Fibroblast of the aortic adventitia (primary cell): ENCODE results near the gene DCHS1. TPM values are rescaled to one million over a fixed set of nuclear protein-coding genes. Genes with fewer than 3 reads are reported as not detected.

Experiments
- DNase-seq: peaks from one replicate; pipeline ENCODE4 v3.0.0-alpha.2; 2010; ENCODE audit warnings: low read depth
- H3K4me3 ChIP-seq: 2 replicates; pipeline ENCODE4 v1.5.1; 2011; ENCODE audit warnings: low read depth, mild to moderate bottlenecking, control low read depth, low read length, moderate library complexity
- CTCF ChIP-seq: IDR thresholded peaks from 2 replicates; pipeline ENCODE4 v1.5.1; 2011; ENCODE audit warnings: mild to moderate bottlenecking, low read length, control low read depth, inconsistent platforms; ENCODE audit not compliant: insufficient read depth
- total RNA-seq: library from RNA; depleted of rRNA; stranded (reverse); fragments of >200 nt; gene quantifications from 2 replicates; pipeline ENCODE4 v1.2.3, GENCODE V29; 2012; ENCODE audit warnings: low replicate concordance

Gene DCHS1
- total RNA-seq, 1 donor, result 19.0 TPM

- H3K4me3 ChIP-seq, result no peak overlapping the region
- no peak for TF ChIP-seq CTCF
- no peak for DNase-seq
Measured at GRCh38 chr11:6671991-6672390, 16.4 kb upstream of the DCHS1 start.

- no peak for DNase-seq
- TF ChIP-seq CTCF, result no peak
Measured at GRCh38 chr11:6670202-6670830, 14.7 kb upstream of the DCHS1 start.

DNA sequence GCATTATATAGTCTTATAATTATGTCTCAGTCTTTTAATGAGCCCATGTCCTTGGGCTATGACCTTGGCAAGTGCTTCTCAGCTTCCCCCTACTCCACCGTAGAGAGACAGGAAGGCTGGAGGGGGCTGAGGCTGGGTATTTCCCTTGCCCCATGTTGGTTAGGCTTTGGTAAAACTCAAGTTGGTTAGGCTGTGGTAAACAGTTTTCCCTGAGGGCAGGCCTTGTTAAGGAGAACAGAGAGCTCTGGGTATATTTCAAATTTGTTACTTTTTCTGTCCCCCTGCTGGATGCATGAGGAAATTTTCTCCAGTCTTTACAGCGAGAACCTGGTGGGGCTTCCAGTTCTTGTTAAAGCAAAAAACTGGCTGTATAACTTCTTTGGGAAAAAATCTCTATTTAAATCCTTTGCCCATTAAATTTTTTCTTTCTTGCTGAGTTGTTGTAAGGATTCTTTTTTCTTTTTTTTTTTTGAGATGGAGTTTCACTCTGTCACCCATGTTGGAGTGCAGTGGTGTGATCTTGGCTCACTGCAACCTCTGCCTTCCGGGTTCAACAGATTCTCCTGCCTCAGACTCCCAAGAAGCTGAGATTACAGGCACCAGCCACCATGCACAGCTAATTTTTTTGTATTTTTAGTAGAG is 12.2 kb upstream of the DCHS1 start:
- DNase-seq, result peak; percentile 57
- H3K4me3 ChIP-seq, result no peak overlapping the region
- peak; percentile 63 for TF ChIP-seq CTCF

More at GRCh38 chr11:6670202-6670830, 14.7 kb upstream of the DCHS1 start:
- H3K4me3 ChIP-seq, result no peak overlapping the region

GRCh38 chr11:6666302-6667183 is 10.9 kb upstream of the DCHS1 start:
- H3K4me3 ChIP-seq, result no peak overlapping the region
- TF ChIP-seq CTCF, result no peak
- no peak for DNase-seq

GRCh38 chr11:6664551-6664950 is 8.9 kb upstream of the DCHS1 start:
- TF ChIP-seq CTCF, result no peak
- DNase-seq, result peak; percentile 25
- no peak overlapping the region for H3K4me3 ChIP-seq

DNA sequence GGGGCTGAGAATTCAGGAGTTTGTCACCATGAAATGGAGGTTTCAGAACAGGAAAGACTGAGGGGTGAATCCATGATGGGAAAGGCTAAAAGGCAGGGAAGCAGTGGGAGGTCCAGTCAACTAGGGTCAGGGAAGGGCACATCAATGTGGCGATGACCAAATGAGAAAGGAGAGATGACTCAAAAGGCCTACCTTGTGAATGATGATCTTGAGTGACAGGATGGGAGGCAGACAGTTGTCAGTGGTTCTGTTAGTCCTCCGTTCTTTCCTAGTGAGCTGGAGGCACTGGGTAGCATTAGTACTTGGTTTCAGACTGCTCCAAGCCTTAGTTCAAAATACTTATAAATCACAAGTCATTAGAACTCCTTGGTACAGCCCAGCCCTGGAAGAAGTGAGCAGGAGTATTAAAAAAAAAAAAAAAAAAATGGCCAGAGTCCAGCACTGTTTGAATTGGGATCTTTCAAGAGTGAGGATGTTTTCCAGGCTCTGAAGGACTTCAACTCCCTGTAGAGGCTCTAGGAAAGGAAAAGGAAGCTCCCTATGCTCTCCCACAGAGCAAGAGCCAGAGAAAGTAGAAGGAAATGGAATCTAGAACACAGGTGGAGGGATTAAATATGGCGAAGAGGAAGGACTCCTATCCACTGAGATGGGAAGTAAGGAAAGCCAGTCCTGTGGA is 8.3 kb upstream of the DCHS1 start:
- peak; percentile 14 for DNase-seq
- no peak overlapping the region for H3K4me3 ChIP-seq
- TF ChIP-seq CTCF, result no peak
